Measurements from ENCODE around the gene MKX. TPM values are rescaled to one million over a fixed set of nuclear protein-coding genes. Genes with fewer than 3 reads are reported as not detected.

MKX gene
- total RNA-seq, 1 donor from 2014 or later, result 22.1 TPM

GRCh38 chr10:27695706-27696105 is 49.9 kb downstream of the MKX start:
- Mint-ChIP-seq H3K36me3 (ENCODE audit: low read depth) (peaks cover 8% of the 10 kb centered on the region), H3K27ac (ENCODE audit: unreplicated experiment) (peak overlapping the region; percentile 71), H3K9me3 (ENCODE audit: low read depth) (no peaks in the 10 kb centered on the region), H3K27me3 (ENCODE audit: low read depth) (no peaks in the 10 kb centered on the region), H3K4me1 (ENCODE audit: low read depth) (peaks cover 64% of the 10 kb centered on the region), H3K4me3 (ENCODE audit: unreplicated experiment) (peak overlapping the region; percentile 0)
- DNase-seq (ENCODE audit: low spot score), result no peak
- no peak for TF ChIP-seq CTCF (IDR thresholded peaks at IDR 0.05)

GRCh38 chr10:27695088-27695487 is 50.5 kb downstream of the MKX start:
- no peaks in the 10 kb centered on the region for H3K9me3 Mint-ChIP-seq (ENCODE audit: low read depth)
- peaks cover 8% of the 10 kb centered on the region for H3K36me3 Mint-ChIP-seq (ENCODE audit: low read depth)
- no peak for DNase-seq (ENCODE audit: low spot score)
- H3K27me3 Mint-ChIP-seq (ENCODE audit: low read depth), result no peaks in the 10 kb centered on the region
- no peak for TF ChIP-seq CTCF (IDR thresholded peaks at IDR 0.05)
- H3K4me3 Mint-ChIP-seq (ENCODE audit: unreplicated experiment), result no peak overlapping the region
- H3K4me1 Mint-ChIP-seq (ENCODE audit: low read depth), result peaks cover 63% of the 10 kb centered on the region
- H3K27ac Mint-ChIP-seq (ENCODE audit: unreplicated experiment), result peak overlapping the region; percentile 71

- H3K27me3 Mint-ChIP-seq (ENCODE audit: low read depth), result no peaks in the 10 kb centered on the region
- peak overlapping the region; percentile 56 for H3K27ac Mint-ChIP-seq (ENCODE audit: unreplicated experiment)
- H3K9me3 Mint-ChIP-seq (ENCODE audit: low read depth), result no peaks in the 10 kb centered on the region
- TF ChIP-seq CTCF (IDR thresholded peaks at IDR 0.05), result no peak
- DNase-seq (ENCODE audit: low spot score), result no peak
- H3K4me1 Mint-ChIP-seq (ENCODE audit: low read depth), result peaks cover 66% of the 10 kb centered on the region
- H3K36me3 Mint-ChIP-seq (ENCODE audit: low read depth), result peaks cover 2% of the 10 kb centered on the region
- no peak overlapping the region for H3K4me3 Mint-ChIP-seq (ENCODE audit: unreplicated experiment)
Measured at GRCh38 chr10:27692663-27693062, 53.0 kb downstream of the MKX start.

GRCh38 chr10:27688991-27689390 is 56.6 kb downstream of the MKX start:
- H3K36me3 Mint-ChIP-seq (ENCODE audit: low read depth), result peaks cover 2% of the 10 kb centered on the region
- no peak overlapping the region for H3K27ac Mint-ChIP-seq (ENCODE audit: unreplicated experiment)
- H3K4me1 Mint-ChIP-seq (ENCODE audit: low read depth), result peaks cover 45% of the 10 kb centered on the region
- H3K9me3 Mint-ChIP-seq (ENCODE audit: low read depth), result no peaks in the 10 kb centered on the region
- no peak for TF ChIP-seq CTCF (IDR thresholded peaks at IDR 0.05)
- H3K4me3 Mint-ChIP-seq (ENCODE audit: unreplicated experiment), result no peak overlapping the region
- no peak for DNase-seq (ENCODE audit: low spot score)
- H3K27me3 Mint-ChIP-seq (ENCODE audit: low read depth), result no peaks in the 10 kb centered on the region

- H3K27ac Mint-ChIP-seq (ENCODE audit: unreplicated experiment), result no peak overlapping the region
Measured at GRCh38 chr10:27688276-27688675, 57.3 kb downstream of the MKX start.

More at GRCh38 chr10:27688276-27688675, 57.3 kb downstream of the MKX start:
- Mint-ChIP-seq H3K36me3 (ENCODE audit: low read depth) (peaks cover 2% of the 10 kb centered on the region), H3K27me3 (ENCODE audit: low read depth) (no peaks in the 10 kb centered on the region), H3K4me1 (ENCODE audit: low read depth) (peaks cover 39% of the 10 kb centered on the region), H3K9me3 (ENCODE audit: low read depth) (no peaks in the 10 kb centered on the region), H3K4me3 (ENCODE audit: unreplicated experiment) (no peak overlapping the region)
- DNase-seq (ENCODE audit: low spot score), result no peak
- TF ChIP-seq CTCF (IDR thresholded peaks at IDR 0.05), result no peak
